Kidney (tissue), 14 donors: Measurements from ENCODE around the gene FAM83G. TPM values are rescaled to one million over a fixed set of nuclear protein-coding genes. Genes with fewer than 3 reads are reported as not detected.

ENCODE experiments used
- DNase-seq, 5 donors: peaks; one replicate each; pipeline ENCODE4 v3.0.0-alpha.2; 2013 to 2020
- FAIRE-seq: peaks from 2 replicates; lab custom pipeline; 2012; peaks lifted over from hg19 to GRCh38; lab: Jason Lieb, UNC
- H3K27ac ChIP-seq, 2 donors: one replicate each; pipeline ENCODE4 v1.7.0; 2013; ENCODE audit warnings: low read depth in 2 of 2, low read length in 2 of 2, inconsistent platforms in 1 of 2
- H3K27me3 ChIP-seq: one replicate; pipeline ENCODE4 v1.7.1; 2013; ENCODE audit warnings: low read length, inconsistent platforms; ENCODE audit not compliant: control insufficient read depth, insufficient read depth
- H3K36me3 ChIP-seq, 3 donors: one replicate each; pipeline versions ENCODE4 v1.7.0 to v1.7.1; 2013; ENCODE audit warnings: low read length in 3 of 3, control low read depth in 1 of 3, inconsistent platforms in 1 of 3; ENCODE audit not compliant: insufficient read depth in 3 of 3, control insufficient read depth in 2 of 3
- H3K4me1 ChIP-seq, 3 donors: one replicate each; pipeline versions ENCODE4 v1.7.0 to v1.7.1; 2013; ENCODE audit warnings: low read length in 3 of 3, inconsistent platforms in 1 of 3, low read depth in 1 of 3; ENCODE audit not compliant: control insufficient read depth in 2 of 3, insufficient read depth in 2 of 3
- H3K4me3 ChIP-seq, 3 donors: one replicate each; pipeline versions ENCODE4 v1.7.0 to v1.8.1; 2013; ENCODE audit warnings: low read length in 3 of 3, control low read depth in 1 of 3, inconsistent platforms in 1 of 3
- H3K9ac ChIP-seq, 3 donors: one replicate each; pipeline versions ENCODE4 v1.7.0 to v1.7.1; 2013; ENCODE audit warnings: low read length in 3 of 3, control low read depth in 1 of 3, inconsistent platforms in 1 of 3
- H3K9me3 ChIP-seq, 3 donors: one replicate each; pipeline versions ENCODE4 v1.7.0 to v1.7.1; 2013; ENCODE audit warnings: low read length in 3 of 3, control low read depth in 1 of 3, inconsistent platforms in 1 of 3; ENCODE audit not compliant: control insufficient read depth in 2 of 3, insufficient read depth in 1 of 3
- intact Hi-C: fragments of 100-400 bp; cut with DNase I; formaldehyde crosslinking; loops from one replicate; pipeline ENCODE4 v1.11.1; 2022
- polyA plus RNA-seq: library from polyadenylated mRNA; stranded (reverse); fragments of 350-450 nt; fragmentation: Illumina TruSeq; extraction: RNeasy Lipid Tissue Mini Kit (QIAGEN cat#74804); gene quantifications from one replicate; pipeline ENCODE4 v1.2.3, GENCODE V29; 2014; ENCODE audit warnings: low read depth, low replicate concordance; ENCODE audit not compliant: insufficient read depth
- total RNA-seq: library from RNA; stranded (reverse); fragmentation: NEBNext Ultra II Directional; extraction: Animal tissue kit (Norgen Biotek cat#: 25700); gene quantifications from one replicate; pipeline ENCODE4 v1.2.1, GENCODE V29; 2021
- TF ChIP-seq, protein P1 (sequence below): IDR thresholded peaks from 3 replicates; pipeline ENCODE4 v1.5.1; 2012; ENCODE audit warnings: mild to moderate bottlenecking, moderate library complexity, borderline replicate concordance; ENCODE audit not compliant: insufficient read depth; ENCODE audit errors: extremely low read depth
- donor health status: control.
- donor health status: control.
- donor health status: control.
- donor health status: control.
- donor health status: control.
- donor health status: DM: yes; HTN: yes; CAD: no.
- donor health status: Normal renal cell carcinoma (clear cell type).

Gene FAM83G
- total and polyA plus RNA-seq, 2 donors from 2014 or later = 4.9 to 8.0 TPM

DNA sequence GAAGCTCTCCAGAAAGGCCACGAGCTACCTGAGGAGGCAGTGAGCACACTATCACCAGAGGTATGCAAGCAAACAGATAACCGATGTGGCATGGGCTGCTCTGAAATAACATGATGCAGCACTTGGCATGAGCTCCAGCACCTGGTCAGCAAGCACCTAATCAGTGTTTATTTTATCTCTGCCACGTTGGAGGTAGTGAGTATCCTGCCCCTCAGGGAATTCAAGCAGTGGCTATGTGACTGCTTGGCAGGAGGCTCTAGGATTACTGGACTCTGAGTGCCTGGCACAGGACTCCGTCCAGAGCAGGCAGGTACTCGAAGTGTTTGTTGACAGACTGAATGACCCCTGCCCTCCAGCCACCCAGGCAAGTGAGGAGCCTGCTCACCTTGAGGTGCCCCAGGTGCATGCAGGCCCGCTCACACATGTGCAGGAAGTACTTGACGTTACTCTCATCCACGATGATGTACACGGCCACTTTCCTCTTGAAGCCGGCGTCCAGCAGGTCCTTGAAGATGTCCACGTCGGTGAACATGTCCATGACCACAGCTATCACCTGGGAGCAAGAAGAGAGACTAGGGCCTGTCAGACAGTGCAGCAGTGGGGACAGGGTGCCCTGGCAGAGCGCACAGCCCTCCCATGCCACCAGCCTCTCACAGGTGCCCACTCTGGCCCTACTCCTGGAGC lies 16.6 kb downstream of the FAM83G start:
- intact Hi-C loops = no loop called here
- TF ChIP-seq, protein P1, sequence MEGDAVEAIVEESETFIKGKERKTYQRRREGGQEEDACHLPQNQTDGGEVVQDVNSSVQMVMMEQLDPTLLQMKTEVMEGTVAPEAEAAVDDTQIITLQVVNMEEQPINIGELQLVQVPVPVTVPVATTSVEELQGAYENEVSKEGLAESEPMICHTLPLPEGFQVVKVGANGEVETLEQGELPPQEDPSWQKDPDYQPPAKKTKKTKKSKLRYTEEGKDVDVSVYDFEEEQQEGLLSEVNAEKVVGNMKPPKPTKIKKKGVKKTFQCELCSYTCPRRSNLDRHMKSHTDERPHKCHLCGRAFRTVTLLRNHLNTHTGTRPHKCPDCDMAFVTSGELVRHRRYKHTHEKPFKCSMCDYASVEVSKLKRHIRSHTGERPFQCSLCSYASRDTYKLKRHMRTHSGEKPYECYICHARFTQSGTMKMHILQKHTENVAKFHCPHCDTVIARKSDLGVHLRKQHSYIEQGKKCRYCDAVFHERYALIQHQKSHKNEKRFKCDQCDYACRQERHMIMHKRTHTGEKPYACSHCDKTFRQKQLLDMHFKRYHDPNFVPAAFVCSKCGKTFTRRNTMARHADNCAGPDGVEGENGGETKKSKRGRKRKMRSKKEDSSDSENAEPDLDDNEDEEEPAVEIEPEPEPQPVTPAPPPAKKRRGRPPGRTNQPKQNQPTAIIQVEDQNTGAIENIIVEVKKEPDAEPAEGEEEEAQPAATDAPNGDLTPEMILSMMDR = no peak
- H3K9me3 ChIP-seq = no peaks in the 10 kb centered on the region
- H3K27me3 ChIP-seq = no peaks in the 10 kb centered on the region
- DNase-seq (no peak), FAIRE-seq (no peak)
- no peak overlapping the region for H3K4me3 ChIP-seq
- H3K36me3 ChIP-seq = peaks cover 0 to 4% (median 0%) of the 10 kb centered on the region in 3 donors
- H3K27ac ChIP-seq = no peak overlapping the region
- peaks cover 0 to 5% (median 3%) of the 10 kb centered on the region in 3 donors for H3K4me1 ChIP-seq
- no peak overlapping the region for H3K9ac ChIP-seq

DNA sequence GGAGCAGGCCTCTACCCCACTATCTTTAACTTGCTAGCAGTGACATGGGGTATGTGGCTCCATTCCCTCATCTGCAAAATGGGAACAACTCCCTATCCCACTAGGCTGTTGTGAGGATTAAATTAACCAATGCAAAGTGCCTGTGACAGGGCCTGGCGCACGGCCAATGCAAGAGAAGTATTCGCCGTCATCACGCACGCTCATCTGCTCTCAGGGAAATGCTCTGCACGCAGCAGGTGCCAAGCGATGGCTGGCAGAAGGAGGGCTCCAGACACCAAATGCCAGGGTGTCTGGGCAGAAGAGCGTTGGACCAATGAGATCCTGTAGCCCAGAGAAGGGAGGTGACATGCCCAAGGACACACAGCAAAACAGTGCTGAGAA lies 17.3 kb downstream of the FAM83G start:
- intact Hi-C loops = no loop called here
- Histone ChIP-seq H3K4me1 (peaks cover 0 to 5% (median 3%) of the 10 kb centered on the region in 3 donors), H3K27me3 (no peaks in the 10 kb centered on the region), H3K27ac (no peak overlapping the region), H3K9ac (no peak overlapping the region), H3K36me3 (peaks cover 0 to 4% (median 0%) of the 10 kb centered on the region in 3 donors), H3K9me3 (no peaks in the 10 kb centered on the region), H3K4me3 (no peak overlapping the region)
- TF ChIP-seq, protein P1 = no peak
- FAIRE-seq (no peak), DNase-seq (no peak)

DNA sequence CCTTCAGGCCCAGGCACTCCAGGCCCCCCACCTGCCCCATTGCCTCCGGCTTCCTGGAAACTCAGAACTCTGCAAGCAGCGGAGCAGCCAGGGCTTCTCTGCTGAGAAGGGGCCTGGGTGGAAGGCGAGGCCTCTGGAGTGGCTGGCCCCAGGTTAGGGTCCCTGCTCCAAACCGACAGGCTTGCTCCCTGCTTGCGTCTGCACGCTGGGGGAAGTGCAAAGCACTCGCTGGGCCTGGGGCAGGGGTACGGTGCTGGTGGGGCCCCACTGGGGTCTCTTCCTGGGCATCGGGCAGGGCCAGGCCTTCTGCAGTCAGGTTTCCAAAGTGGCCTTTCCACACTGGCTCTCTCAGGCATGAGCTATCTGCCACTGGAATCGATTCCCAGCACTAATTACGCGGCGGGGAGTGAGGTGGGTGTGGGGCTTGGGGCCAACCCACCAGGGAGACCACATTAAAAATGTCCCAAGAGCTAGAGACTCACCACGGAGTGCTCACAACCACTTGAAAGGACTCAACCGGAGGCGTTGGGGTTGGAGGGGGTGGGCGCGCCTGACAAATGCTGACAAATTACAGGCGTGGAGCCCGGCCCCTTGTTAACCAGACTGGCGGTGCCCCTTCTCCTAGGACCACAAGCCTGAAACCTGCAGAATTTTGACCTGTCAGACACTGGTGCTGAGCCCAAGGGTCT lies 17.9 kb downstream of the FAM83G start:
- Histone ChIP-seq H3K36me3 (peaks cover 0 to 4% (median 0%) of the 10 kb centered on the region in 3 donors), H3K9ac (no peak overlapping the region), H3K27me3 (no peaks in the 10 kb centered on the region), H3K27ac (no peak overlapping the region), H3K4me1 (peaks cover 0 to 5% (median 3%) of the 10 kb centered on the region in 3 donors), H3K4me3 (no peak overlapping the region), H3K9me3 (no peaks in the 10 kb centered on the region)
- TF ChIP-seq, protein P1 = no peak
- intact Hi-C loops = no loop called here
- FAIRE-seq = no peak
- DNase-seq = no peak
